Measurements from ENCODE around the gene SURF6.

- no peak for TF ChIP-seq CTCF (IDR thresholded peaks at IDR 0.05)
- TF ChIP-seq POLR2AphosphoS5 (IDR thresholded peaks at IDR 0.05; ENCODE audit: low read depth, low read length) = no peak
- no peak for TF ChIP-seq REST (IDR thresholded peaks at IDR 0.05; ENCODE audit: insufficient read depth in 1 of 2, low read depth in 2 of 2, low read length in 1 of 2)
Observed at GRCh38 chr9:133351526-133351907, 15.5 kb upstream of the SURF6 start.
